T-helper 2 cell treated with Interferon-gamma antibody and Interleukin-4, amounts not matched to agents 5 μg/mL and 100 μg/mL, for 36 hours (primary cell): ENCODE results near the gene RHBDL1.
A peak's percentile ranks its signal among the peaks of the same experiment; 100 is the strongest.
"Not testable (repeated sequence)": the region's sequence is repeated elsewhere in the genome, so short reads cannot be mapped to it uniquely, and the experiment has no call there.

Experiments
- DNase-seq: peaks from one replicate; pipeline ENCODE4 v3.0.0; 2021; ENCODE audit warnings: low spot score
- H3K27ac Mint-ChIP-seq: one replicate; pipeline ENCODE4 v1.8.0; 2021; ENCODE audit warnings: mild to moderate bottlenecking, mixed read lengths
- H3K27me3 Mint-ChIP-seq: one replicate; pipeline ENCODE4 v1.8.0; 2021; ENCODE audit warnings: low read depth, mixed read lengths
- H3K36me3 Mint-ChIP-seq: one replicate; pipeline ENCODE4 v1.8.0; 2021; ENCODE audit warnings: low read depth, mixed read lengths
- H3K4me1 Mint-ChIP-seq: one replicate; pipeline ENCODE4 v1.8.0; 2021; ENCODE audit warnings: low read depth, mixed read lengths
- H3K4me3 Mint-ChIP-seq: one replicate; pipeline ENCODE4 v1.8.0; 2022; ENCODE audit warnings: mild to moderate bottlenecking, moderate library complexity, mixed read lengths
- H3K9me3 Mint-ChIP-seq: one replicate; pipeline ENCODE4 v1.8.0; 2021; ENCODE audit warnings: mixed read lengths

The RHBDL1 gene

GRCh38 chr16:711548-712320, 36.3 kb downstream of the RHBDL1 start:
- peaks cover 44% of the 10 kb centered on the region for H3K27me3 Mint-ChIP-seq
- no peak overlapping the region for H3K27ac Mint-ChIP-seq
- H3K9me3 Mint-ChIP-seq, result no peaks in the 10 kb centered on the region
- no peaks in the 10 kb centered on the region for H3K4me1 Mint-ChIP-seq
- H3K36me3 Mint-ChIP-seq, result no peaks in the 10 kb centered on the region
- no peak overlapping the region for H3K4me3 Mint-ChIP-seq
- DNase-seq, result peak; percentile 76

DNA sequence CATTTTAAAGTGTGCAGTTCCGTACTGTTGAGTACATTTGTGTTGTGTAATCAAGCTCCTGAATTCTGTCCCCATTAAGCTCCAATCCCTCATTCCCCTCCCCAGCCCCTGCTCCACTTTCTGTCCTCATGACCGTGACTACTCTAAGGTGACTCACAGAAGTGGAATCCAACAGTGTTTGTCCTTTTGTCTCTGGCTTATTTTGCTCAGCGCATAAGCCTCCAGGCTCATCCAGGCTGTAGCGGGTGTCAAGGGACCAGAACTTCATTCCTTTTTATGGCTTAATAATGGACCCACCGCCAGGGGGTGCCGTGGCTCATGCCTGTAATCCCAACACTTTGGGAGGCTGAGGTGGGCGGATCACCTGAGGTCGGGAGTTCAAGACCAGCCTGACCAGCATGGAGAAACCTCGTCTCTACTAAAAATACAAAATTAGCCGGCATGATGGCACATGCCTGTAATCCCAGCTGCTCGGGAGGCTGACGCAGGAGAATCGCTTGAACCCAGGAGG, 37.3 kb downstream of the RHBDL1 start:
- DNase-seq, result peak; percentile 51
- not testable (repeated sequence) for H3K36me3 Mint-ChIP-seq, H3K27ac Mint-ChIP-seq, H3K9me3 Mint-ChIP-seq, H3K4me3 Mint-ChIP-seq, H3K4me1 Mint-ChIP-seq
- peaks cover 35% of the 10 kb centered on the region for H3K27me3 Mint-ChIP-seq

- no peak overlapping the region for H3K4me3 Mint-ChIP-seq
- H3K36me3 Mint-ChIP-seq, result no peaks in the 10 kb centered on the region
- H3K9me3 Mint-ChIP-seq, result no peaks in the 10 kb centered on the region
- H3K4me1 Mint-ChIP-seq, result no peaks in the 10 kb centered on the region
- peaks cover 23% of the 10 kb centered on the region for H3K27me3 Mint-ChIP-seq
- no peak overlapping the region for H3K27ac Mint-ChIP-seq
- DNase-seq, result no peak
Observed at GRCh38 chr16:714079-714478, 38.6 kb downstream of the RHBDL1 start.

- DNase-seq, result peak; percentile 92
- no peaks in the 10 kb centered on the region for H3K9me3 Mint-ChIP-seq
- peaks cover 17% of the 10 kb centered on the region for H3K27me3 Mint-ChIP-seq
- no peak within 1 kb of the TSS for H3K27ac Mint-ChIP-seq
- peak within 1 kb of the TSS; percentile 24 for H3K4me3 Mint-ChIP-seq
- no peaks in the 10 kb centered on the region for H3K36me3 Mint-ChIP-seq
- no peaks in the 10 kb centered on the region for H3K4me1 Mint-ChIP-seq
Observed at GRCh38 chr16:714558-715476, 39.3 kb downstream of the RHBDL1 start, which contains the start of gene METRN. TSS of gene METRN (plus strand) at chr16:715118. CDS start at chr16:715290, 172 bp downstream.

GRCh38 chr16:715477-716199, 40.2 kb downstream of the RHBDL1 start:
- H3K4me3 Mint-ChIP-seq, result peak overlapping the region; percentile 24
- DNase-seq, result peak; percentile 40
- no peak overlapping the region for H3K27ac Mint-ChIP-seq
- H3K36me3 Mint-ChIP-seq, result no peaks in the 10 kb centered on the region
- H3K4me1 Mint-ChIP-seq, result peaks cover 3% of the 10 kb centered on the region
- no peaks in the 10 kb centered on the region for H3K9me3 Mint-ChIP-seq
- H3K27me3 Mint-ChIP-seq, result peaks cover 17% of the 10 kb centered on the region

DNA sequence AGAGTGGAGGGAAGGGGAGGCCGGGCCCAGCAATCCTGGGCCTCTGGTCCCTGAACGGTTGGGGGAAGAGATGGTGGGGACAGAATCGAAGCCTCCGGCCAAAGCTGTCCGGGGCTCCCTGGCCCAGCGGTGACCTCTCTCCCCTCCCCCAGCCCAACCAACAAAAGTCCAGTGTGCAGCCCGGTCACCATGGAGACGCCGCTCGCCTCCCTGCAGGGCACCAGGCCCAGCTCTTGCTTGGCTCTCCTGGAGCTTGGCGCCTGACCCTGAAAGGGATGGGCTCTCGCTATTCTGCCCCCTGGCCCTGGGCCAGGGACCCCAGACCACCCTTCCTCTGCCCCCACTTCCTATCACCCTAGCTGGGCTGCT, 40.7 kb downstream of the RHBDL1 start:
- H3K36me3 Mint-ChIP-seq, result no peaks in the 10 kb centered on the region
- peak overlapping the region; percentile 49 for H3K4me3 Mint-ChIP-seq
- peaks cover 3% of the 10 kb centered on the region for H3K4me1 Mint-ChIP-seq
- DNase-seq, result no peak
- peaks cover 16% of the 10 kb centered on the region for H3K27me3 Mint-ChIP-seq
- no peaks in the 10 kb centered on the region for H3K9me3 Mint-ChIP-seq
- no peak overlapping the region for H3K27ac Mint-ChIP-seq

- H3K9me3 Mint-ChIP-seq, result no peaks in the 10 kb centered on the region
- no peaks in the 10 kb centered on the region for H3K36me3 Mint-ChIP-seq
- no peak overlapping the region for H3K27ac Mint-ChIP-seq
- DNase-seq, result no peak
- peaks cover 3% of the 10 kb centered on the region for H3K4me1 Mint-ChIP-seq
- H3K27me3 Mint-ChIP-seq, result peaks cover 15% of the 10 kb centered on the region
- no peak overlapping the region for H3K4me3 Mint-ChIP-seq
Observed at GRCh38 chr16:716768-717325, 41.4 kb downstream of the RHBDL1 start.

GRCh38 chr16:717450-718245, 42.2 kb downstream of the RHBDL1 start:
- Mint-ChIP-seq H3K4me1 (peaks cover 3% of the 10 kb centered on the region), H3K4me3 (no peak overlapping the region), H3K36me3 (no peaks in the 10 kb centered on the region), H3K27me3 (peaks cover 14% of the 10 kb centered on the region), H3K27ac (no peak overlapping the region), H3K9me3 (no peaks in the 10 kb centered on the region)
- no peak for DNase-seq

DNA sequence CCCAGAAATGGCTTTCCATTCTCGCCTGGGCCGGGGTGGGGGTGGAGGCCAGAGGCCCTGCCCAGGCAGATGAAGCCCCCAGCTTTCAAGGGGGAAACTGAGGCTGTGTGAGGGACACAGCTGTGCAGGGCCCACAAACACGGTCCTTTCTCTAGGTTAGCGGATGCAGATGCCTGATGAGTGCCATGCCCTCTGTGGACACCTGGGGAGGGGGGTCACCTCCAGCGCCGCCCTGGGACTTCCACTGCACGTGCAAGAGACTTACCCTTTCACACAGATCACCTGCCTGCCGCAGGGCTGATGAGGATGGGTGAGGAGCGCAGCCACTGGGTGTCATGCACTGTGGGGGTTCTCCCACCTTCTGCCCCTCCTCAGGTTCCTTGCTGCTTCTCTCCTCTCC, 42.9 kb downstream of the RHBDL1 start:
- H3K4me3 Mint-ChIP-seq, result no peak overlapping the region
- H3K36me3 Mint-ChIP-seq, result no peaks in the 10 kb centered on the region
- peaks cover 3% of the 10 kb centered on the region for H3K4me1 Mint-ChIP-seq
- no peaks in the 10 kb centered on the region for H3K9me3 Mint-ChIP-seq
- no peak for DNase-seq
- H3K27ac Mint-ChIP-seq, result no peak overlapping the region
- H3K27me3 Mint-ChIP-seq, result peaks cover 11% of the 10 kb centered on the region

GRCh38 chr16:718922-719321, 43.5 kb downstream of the RHBDL1 start:
- H3K36me3 Mint-ChIP-seq, result no peaks in the 10 kb centered on the region
- peaks cover 10% of the 10 kb centered on the region for H3K27me3 Mint-ChIP-seq
- peak overlapping the region; percentile 17 for H3K4me3 Mint-ChIP-seq
- DNase-seq, result no peak
- H3K27ac Mint-ChIP-seq, result no peak overlapping the region
- H3K9me3 Mint-ChIP-seq, result no peaks in the 10 kb centered on the region
- H3K4me1 Mint-ChIP-seq, result peaks cover 3% of the 10 kb centered on the region

GRCh38 chr16:719815-720446, 44.5 kb downstream of the RHBDL1 start:
- Mint-ChIP-seq H3K9me3 (no peaks in the 10 kb centered on the region), H3K36me3 (no peaks in the 10 kb centered on the region), H3K27ac (peak overlapping the region; percentile 66), H3K4me1 (peaks cover 3% of the 10 kb centered on the region), H3K4me3 (peak overlapping the region; percentile 77), H3K27me3 (peaks cover 8% of the 10 kb centered on the region)
- no peak for DNase-seq

DNA sequence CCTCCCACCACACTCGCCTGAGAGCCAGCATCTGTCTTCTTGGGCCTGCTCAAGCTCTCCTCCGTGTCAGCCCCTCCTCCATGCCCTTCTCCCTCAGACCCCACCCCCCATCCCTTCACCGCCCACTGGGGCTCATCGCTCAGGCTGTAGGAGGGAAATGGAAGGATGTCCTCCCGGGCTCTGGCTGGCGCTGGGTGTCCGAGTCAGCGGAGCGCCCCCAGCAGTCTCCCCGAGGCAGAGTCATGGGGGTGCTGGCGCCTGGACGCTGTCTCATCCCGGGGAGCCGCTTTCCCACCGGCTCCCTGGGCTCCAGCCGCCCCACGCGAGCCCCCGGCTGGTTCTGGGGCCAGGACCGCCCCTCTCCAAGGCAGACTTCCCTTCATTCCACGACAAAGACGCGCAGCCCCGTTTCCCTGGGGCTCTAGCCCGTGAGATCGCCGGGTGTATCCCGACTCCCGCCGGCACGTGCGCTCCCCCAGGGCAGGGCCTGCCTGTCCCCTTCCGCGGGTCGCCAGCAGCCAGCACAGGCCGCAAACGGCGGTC, 45.0 kb downstream of the RHBDL1 start:
- peak; percentile 56 for DNase-seq
- no peaks in the 10 kb centered on the region for H3K9me3 Mint-ChIP-seq
- peak overlapping the region; percentile 77 for H3K4me3 Mint-ChIP-seq
- H3K27me3 Mint-ChIP-seq, result peaks cover 8% of the 10 kb centered on the region
- H3K27ac Mint-ChIP-seq, result peak overlapping the region; percentile 66
- H3K36me3 Mint-ChIP-seq, result no peaks in the 10 kb centered on the region
- H3K4me1 Mint-ChIP-seq, result peaks cover 3% of the 10 kb centered on the region
